Keratinocyte (primary cell): ENCODE data around the gene CLSTN1.

Experiments used
- EZH2 ChIP-seq: IDR thresholded peaks from one replicate; pipeline ENCODE4 v1.6.1; 2012; ENCODE audit warnings: inconsistent platforms, mild to moderate bottlenecking, low read length, moderate library complexity
- TF ChIP-seq, protein P1 (sequence below), 3 experiments: IDR thresholded peaks in 1 of 3; conservative IDR thresholded peaks in 1 of 3; optimal IDR thresholded peaks in 1 of 3; 2 replicates in 2 of 3; 3 replicates in 1 of 3; pipeline versions ENCODE3 to v1.5.1; 2011; ENCODE audit warnings: low read length in 3 of 3, mild to moderate bottlenecking in 3 of 3, moderate library complexity in 2 of 3, control low read depth in 1 of 3, inconsistent platforms in 1 of 3; ENCODE audit not compliant: insufficient read depth in 2 of 3; ENCODE audit errors: extremely low read depth in 1 of 3

DNA sequence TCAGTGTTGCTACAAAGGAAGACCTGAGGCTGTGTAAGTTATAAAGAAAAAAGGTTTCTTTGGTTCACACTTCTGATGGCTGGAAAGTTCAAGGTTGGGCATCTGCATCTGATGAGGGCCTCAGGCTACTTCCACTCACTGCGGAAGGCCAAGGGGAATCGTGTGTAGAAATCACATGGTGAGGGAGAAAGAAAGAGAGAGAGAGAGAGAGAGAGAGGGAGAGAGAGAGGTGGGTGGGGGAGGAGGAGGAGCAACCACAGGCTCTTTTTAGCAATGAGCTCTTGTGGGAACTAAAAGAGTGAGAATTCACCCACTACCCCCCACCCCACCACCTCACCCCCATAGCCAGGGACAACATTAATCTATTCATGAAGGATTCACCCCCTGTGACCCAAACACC lies 59.9 kb downstream of the CLSTN1 start:
- TF ChIP-seq, protein P1, sequence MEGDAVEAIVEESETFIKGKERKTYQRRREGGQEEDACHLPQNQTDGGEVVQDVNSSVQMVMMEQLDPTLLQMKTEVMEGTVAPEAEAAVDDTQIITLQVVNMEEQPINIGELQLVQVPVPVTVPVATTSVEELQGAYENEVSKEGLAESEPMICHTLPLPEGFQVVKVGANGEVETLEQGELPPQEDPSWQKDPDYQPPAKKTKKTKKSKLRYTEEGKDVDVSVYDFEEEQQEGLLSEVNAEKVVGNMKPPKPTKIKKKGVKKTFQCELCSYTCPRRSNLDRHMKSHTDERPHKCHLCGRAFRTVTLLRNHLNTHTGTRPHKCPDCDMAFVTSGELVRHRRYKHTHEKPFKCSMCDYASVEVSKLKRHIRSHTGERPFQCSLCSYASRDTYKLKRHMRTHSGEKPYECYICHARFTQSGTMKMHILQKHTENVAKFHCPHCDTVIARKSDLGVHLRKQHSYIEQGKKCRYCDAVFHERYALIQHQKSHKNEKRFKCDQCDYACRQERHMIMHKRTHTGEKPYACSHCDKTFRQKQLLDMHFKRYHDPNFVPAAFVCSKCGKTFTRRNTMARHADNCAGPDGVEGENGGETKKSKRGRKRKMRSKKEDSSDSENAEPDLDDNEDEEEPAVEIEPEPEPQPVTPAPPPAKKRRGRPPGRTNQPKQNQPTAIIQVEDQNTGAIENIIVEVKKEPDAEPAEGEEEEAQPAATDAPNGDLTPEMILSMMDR (optimal IDR thresholded peaks at IDR 0.05 in 1 of 3, IDR thresholded peaks at IDR 0.05 in 1 of 3, conservative IDR thresholded peaks at IDR 0.05 in 1 of 3; ENCODE audit: extremely low read depth in 1 of 3, insufficient read depth in 2 of 3, low read length in 3 of 3): no peak
- no peak for TF ChIP-seq EZH2
